ENCODE results near the gene CUX1.
"Not testable (repeated sequence)": the region's sequence is repeated elsewhere in the genome, so short reads cannot be mapped to it uniquely, and the experiment has no call there.

DNA sequence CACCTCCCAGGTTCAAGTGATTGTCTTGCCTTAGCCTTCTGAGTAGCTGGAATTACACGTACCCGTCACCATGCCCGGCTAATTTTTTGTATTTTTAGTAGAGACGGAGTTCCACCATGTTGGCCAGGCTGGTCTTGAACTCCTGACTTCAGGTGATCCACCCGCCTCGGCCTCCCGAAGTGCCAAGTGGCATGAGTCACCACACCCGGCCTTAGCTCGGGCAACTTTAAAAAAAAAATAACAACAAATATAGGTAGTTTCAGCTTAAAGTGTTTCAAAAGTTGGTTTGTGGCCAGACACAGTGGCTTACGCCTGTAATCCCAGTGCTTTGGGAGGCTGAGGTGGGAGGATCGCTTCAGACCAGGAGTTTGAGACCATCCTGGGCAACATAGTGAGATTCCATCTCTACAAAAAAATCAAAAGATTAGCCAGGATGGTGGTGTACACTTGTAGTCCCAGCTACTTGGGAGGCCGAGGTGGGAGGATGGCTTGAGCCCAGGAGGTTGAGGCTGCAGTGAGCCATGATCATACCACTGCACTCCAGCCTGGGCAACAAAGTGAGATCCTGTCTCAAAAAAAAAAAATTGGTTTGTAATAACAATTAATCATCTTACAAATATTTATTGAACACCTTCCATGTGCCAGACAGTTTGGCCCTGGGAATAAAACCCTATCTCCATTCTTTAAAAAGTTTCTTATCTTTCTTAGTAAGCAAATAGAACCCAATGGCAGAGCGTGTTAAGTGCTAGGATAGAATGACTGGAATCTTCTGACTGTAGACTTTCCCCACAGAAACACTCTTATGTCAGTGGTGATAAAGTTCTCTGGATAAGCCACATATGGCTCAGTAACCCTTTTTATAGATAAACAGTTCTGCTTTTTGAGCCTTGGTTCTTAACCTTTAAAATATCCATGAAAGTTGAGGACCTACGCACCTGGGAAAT, 104.4 kb downstream of the CUX1 start:
- not testable (repeated sequence) for TF ChIP-seq CTCF, POLR2A (IDR thresholded peaks at IDR 0.05)

All from uterus (tissue), 2 donors.